GM23338 (cell line): ENCODE measurements around the gene IGLL5.

Experiments
- CREB1 ChIP-seq: fragments of 250-450 bp; sonication (Bioruptor Pico); IDR thresholded peaks from 2 replicates; pipeline ENCODE4 v1.5.0; 2020; ENCODE audit warnings: low read depth, mild to moderate bottlenecking, moderate library complexity
- EZH2 ChIP-seq: fragments of 200-600 bp; sonication (generic); IDR thresholded peaks from one replicate; pipeline ENCODE4 v1.8.0; 2017; ENCODE audit warnings: antibody characterized with exemption, mild to moderate bottlenecking, low read depth; ENCODE audit not compliant: unreplicated experiment
- EZH2phosphoT487 ChIP-seq: fragments of 200-600 bp; sonication (generic); IDR thresholded peaks from one replicate; pipeline ENCODE4 v1.8.1; 2018; ENCODE audit warnings: antibody characterized with exemption; ENCODE audit not compliant: unreplicated experiment
- JUNB ChIP-seq: IDR thresholded peaks from one replicate; pipeline ENCODE4 v1.6.1; 2016; ENCODE audit warnings: antibody characterized with exemption; ENCODE audit not compliant: unreplicated experiment
- NANOG ChIP-seq: IDR thresholded peaks from 2 replicates; pipeline ENCODE4 v1.6.1; 2016; ENCODE audit warnings: antibody characterized with exemption, borderline replicate concordance
- POLR2AphosphoS5 ChIP-seq: IDR thresholded peaks from 2 replicates; pipeline ENCODE4 v1.6.1; 2016; ENCODE audit warnings: antibody characterized with exemption, low read depth
- REST ChIP-seq: IDR thresholded peaks from one replicate; pipeline ENCODE4 v1.6.1; 2018; ENCODE audit warnings: antibody characterized with exemption; ENCODE audit not compliant: unreplicated experiment
- ZNF114 ChIP-seq: fragments of 250-450 bp; sonication (Bioruptor Pico); IDR thresholded peaks from 2 replicates; pipeline ENCODE4 v1.5.0; 2020; ENCODE audit warnings: mild to moderate bottlenecking, moderate library complexity
- ZNF331 ChIP-seq: fragments of 250-450 bp; sonication (Bioruptor Pico); IDR thresholded peaks from 2 replicates; pipeline ENCODE4 v1.5.0; 2020; ENCODE audit warnings: low read depth, mild to moderate bottlenecking, moderate library complexity
- ZNF462 ChIP-seq: fragments of 250-450 bp; sonication (Bioruptor Pico); IDR thresholded peaks from 2 replicates; pipeline ENCODE4 v1.5.0; 2020; ENCODE audit warnings: mild to moderate bottlenecking, moderate library complexity
- TF ChIP-seq, protein P1 (sequence below), 2 experiments: fragments of 200-600 bp in 1 of 2; sonication (generic) in 1 of 2; conservative IDR thresholded peaks; 2 replicates each; pipeline versions ENCODE4 v1.5.1 to v1.6.1; 2016 to 2017; ENCODE audit warnings: antibody characterized with exemption in 2 of 2, low read depth in 2 of 2, mild to moderate bottlenecking in 2 of 2, moderate library complexity in 1 of 2

GRCh38 chr22:22839570-22840314 lies 47.9 kb upstream of the IGLL5 start:
- TF ChIP-seq, protein P1, sequence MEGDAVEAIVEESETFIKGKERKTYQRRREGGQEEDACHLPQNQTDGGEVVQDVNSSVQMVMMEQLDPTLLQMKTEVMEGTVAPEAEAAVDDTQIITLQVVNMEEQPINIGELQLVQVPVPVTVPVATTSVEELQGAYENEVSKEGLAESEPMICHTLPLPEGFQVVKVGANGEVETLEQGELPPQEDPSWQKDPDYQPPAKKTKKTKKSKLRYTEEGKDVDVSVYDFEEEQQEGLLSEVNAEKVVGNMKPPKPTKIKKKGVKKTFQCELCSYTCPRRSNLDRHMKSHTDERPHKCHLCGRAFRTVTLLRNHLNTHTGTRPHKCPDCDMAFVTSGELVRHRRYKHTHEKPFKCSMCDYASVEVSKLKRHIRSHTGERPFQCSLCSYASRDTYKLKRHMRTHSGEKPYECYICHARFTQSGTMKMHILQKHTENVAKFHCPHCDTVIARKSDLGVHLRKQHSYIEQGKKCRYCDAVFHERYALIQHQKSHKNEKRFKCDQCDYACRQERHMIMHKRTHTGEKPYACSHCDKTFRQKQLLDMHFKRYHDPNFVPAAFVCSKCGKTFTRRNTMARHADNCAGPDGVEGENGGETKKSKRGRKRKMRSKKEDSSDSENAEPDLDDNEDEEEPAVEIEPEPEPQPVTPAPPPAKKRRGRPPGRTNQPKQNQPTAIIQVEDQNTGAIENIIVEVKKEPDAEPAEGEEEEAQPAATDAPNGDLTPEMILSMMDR (conservative IDR thresholded peaks at IDR 0.05; ENCODE audit: low read depth in 2 of 2) = no peak
- TF ChIP-seq EZH2 (no peak), POLR2AphosphoS5 (no peak), JUNB (no peak), ZNF331 (CRISPR knock-in tag) (no peak), EZH2phosphoT487 (no peak), REST (no peak), NANOG (no peak), CREB1 (CRISPR knock-in tag) (no peak), ZNF114 (no peak), ZNF462 (CRISPR knock-in tag) (no peak)
